ENCODE measurements around the gene ENTPD8.

GRCh38 chr9:137407590-137408300, 33.4 kb downstream of the ENTPD8 start:
- no peak for TF ChIP-seq CTCF (IDR thresholded peaks at IDR 0.05)
- TF ChIP-seq POLR2A (IDR thresholded peaks at IDR 0.05) = no peak

All from lower leg skin (tissue), 3 donors.